Gastrocnemius medialis (tissue), 4 donors: ENCODE results near the gene SLC1A4. TPM values are rescaled to one million over a fixed set of nuclear protein-coding genes. Genes with fewer than 3 reads are reported as not detected.
A peak's percentile ranks its signal among the peaks of the same experiment; 100 is the strongest.

Source experiments
- ATAC-seq, 2 donors: fragments of 150-250 bp; one replicate each; pipeline ENCODE4 v1.9.1; 2016
- DNase-seq, 2 donors: peaks; one replicate each; pipeline ENCODE4 v3.0.0-alpha.2; 2019
- H3K27ac ChIP-seq, 4 donors: fragments of 200-600 bp; sonication (generic); 1 replicate in 1 of 4; 2 replicates in 3 of 4; pipeline ENCODE4 v1.5.1; 2016 to 2018; ENCODE audit warnings: mild to moderate bottlenecking in 2 of 4, moderate library complexity in 1 of 4
- H3K27me3 ChIP-seq, 3 donors: fragments of 200-600 bp; sonication (generic) in 2 of 3; 1 replicate in 1 of 3; 2 replicates in 2 of 3; pipeline versions ENCODE4 v1.5.1 to v1.6.0; 2016 to 2019; ENCODE audit warnings: mild to moderate bottlenecking in 1 of 3, moderate library complexity in 1 of 3
- H3K36me3 ChIP-seq, 2 donors: fragments of 200-600 bp; sonication (generic) in 1 of 2; one replicate each; pipeline ENCODE4 v1.5.1; 2017 to 2018
- H3K4me1 ChIP-seq, 2 donors: fragments of 200-600 bp; sonication (generic) in 1 of 2; one replicate each; pipeline ENCODE4 v1.5.1; 2016 to 2017; ENCODE audit warnings: mild to moderate bottlenecking in 2 of 2
- H3K4me3 ChIP-seq, 4 donors: fragments of 200-600 bp; sonication (generic) in 3 of 4; 1 replicate in 1 of 4; 2 replicates in 3 of 4; pipeline ENCODE4 v1.5.1; 2016 to 2019; ENCODE audit warnings: mild to moderate bottlenecking in 2 of 4
- H3K9me3 ChIP-seq, 3 donors: fragments of 200-600 bp; sonication (generic) in 2 of 3; 1 replicate in 1 of 3; 2 replicates in 2 of 3; pipeline ENCODE4 v1.5.1; 2016 to 2019
- POLR2A ChIP-seq, 2 donors: fragments of 450-650 bp; IDR thresholded peaks; one replicate each; pipeline ENCODE4 v1.6.1; 2017; ENCODE audit warnings: antibody characterized with exemption in 2 of 2, mild to moderate bottlenecking in 2 of 2, moderate library complexity in 2 of 2
- in situ Hi-C, 4 donors: fragments of 200-750 bp; cut with MboI; loops; one replicate each; pipeline versions ENCODE4 v1.15.0 to v1.8.0; 2017; ENCODE audit warnings: low sequenced_read_pairs in 4 of 4
- intact Hi-C: fragments of 100-400 bp; cut with DNase I; formaldehyde crosslinking; loops from one replicate; pipeline ENCODE4 v1.15.1; 2023; ENCODE audit warnings: low total_unique reads
- total RNA-seq, 4 donors: library from RNA; depleted of rRNA; stranded (reverse); fragments of >200 nt; gene quantifications; one replicate each; pipeline versions ENCODE4 v1.1.0 to v1.2.3, GENCODE V29; 2016
- TF ChIP-seq, protein P1 (sequence below), 5 experiments: fragments of 450-650 bp in 3 of 5; fragments of 200-600 bp in 2 of 5; sonication (generic) in 2 of 5; IDR thresholded peaks in 4 of 5; conservative IDR thresholded peaks in 1 of 5; 1 replicate in 4 of 5; 2 replicates in 1 of 5; pipeline ENCODE4 v1.5.1; 2016 to 2019; ENCODE audit warnings: antibody characterized with exemption in 5 of 5, mild to moderate bottlenecking in 3 of 5, moderate library complexity in 3 of 5

Gene SLC1A4
- total RNA-seq, 4 donors from 2014 or later: 5.4 to 54.1 (median 14.1) TPM

DNA sequence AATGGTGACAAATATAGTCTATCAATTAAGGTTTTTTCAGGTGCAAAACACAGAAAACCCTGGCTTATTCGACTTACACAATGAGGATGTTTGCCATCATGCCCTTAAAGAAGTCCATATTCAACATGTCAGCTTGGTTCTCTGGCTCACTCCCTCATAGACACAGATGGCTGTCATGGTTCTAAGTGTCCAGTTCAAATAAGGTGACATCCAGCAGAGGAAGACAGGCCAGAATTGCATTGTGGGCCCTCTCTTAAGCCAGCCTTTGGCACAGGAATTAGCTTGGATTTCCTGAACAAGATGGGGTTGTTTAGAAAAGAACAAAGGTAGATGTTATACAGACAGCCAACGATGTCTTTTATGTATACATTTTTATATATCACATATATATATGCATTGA lies 18.7 kb upstream of the SLC1A4 start:
- H3K36me3 ChIP-seq: no peaks in the 10 kb centered on the region
- in situ Hi-C loops: no loop called here
- peak overlapping the region in 2 of 4 donors; percentile 7 to 83 for H3K27ac ChIP-seq
- no peaks in the 10 kb centered on the region for H3K9me3 ChIP-seq
- H3K4me1 ChIP-seq: peaks cover 43 to 49% of the 10 kb centered on the region in 2 donors
- intact Hi-C loops: no loop called here
- DNase-seq (no peak), ATAC-seq (peak in 1 of 2 donors; percentile 19)
- no peak for TF ChIP-seq POLR2A (IDR thresholded peaks at IDR 0.05)
- no peaks in the 10 kb centered on the region for H3K27me3 ChIP-seq
- no peak overlapping the region for H3K4me3 ChIP-seq

DNA sequence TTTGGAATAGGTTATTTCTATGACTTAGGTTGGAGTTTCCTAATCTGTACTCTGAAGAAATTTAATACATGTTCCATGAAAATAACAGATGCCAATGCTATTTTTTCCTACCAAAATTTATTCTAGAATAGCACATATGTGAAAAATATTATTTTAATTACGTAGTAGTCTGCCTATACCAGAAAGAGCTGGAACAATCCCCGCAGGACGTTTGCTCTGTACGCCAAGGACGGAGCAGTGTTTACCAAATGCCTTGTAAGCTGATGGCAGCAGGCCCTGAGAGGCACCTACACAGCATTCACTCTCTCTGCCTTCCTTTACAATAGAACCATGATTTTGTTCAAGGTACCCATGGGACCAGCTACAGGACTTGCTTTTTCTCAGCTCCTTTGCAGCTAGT lies 16.8 kb upstream of the SLC1A4 start:
- TF ChIP-seq, protein P1, sequence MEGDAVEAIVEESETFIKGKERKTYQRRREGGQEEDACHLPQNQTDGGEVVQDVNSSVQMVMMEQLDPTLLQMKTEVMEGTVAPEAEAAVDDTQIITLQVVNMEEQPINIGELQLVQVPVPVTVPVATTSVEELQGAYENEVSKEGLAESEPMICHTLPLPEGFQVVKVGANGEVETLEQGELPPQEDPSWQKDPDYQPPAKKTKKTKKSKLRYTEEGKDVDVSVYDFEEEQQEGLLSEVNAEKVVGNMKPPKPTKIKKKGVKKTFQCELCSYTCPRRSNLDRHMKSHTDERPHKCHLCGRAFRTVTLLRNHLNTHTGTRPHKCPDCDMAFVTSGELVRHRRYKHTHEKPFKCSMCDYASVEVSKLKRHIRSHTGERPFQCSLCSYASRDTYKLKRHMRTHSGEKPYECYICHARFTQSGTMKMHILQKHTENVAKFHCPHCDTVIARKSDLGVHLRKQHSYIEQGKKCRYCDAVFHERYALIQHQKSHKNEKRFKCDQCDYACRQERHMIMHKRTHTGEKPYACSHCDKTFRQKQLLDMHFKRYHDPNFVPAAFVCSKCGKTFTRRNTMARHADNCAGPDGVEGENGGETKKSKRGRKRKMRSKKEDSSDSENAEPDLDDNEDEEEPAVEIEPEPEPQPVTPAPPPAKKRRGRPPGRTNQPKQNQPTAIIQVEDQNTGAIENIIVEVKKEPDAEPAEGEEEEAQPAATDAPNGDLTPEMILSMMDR (IDR thresholded peaks at IDR 0.05 in 4 of 5, conservative IDR thresholded peaks at IDR 0.05 in 1 of 5): no peak
- no peak for TF ChIP-seq POLR2A (IDR thresholded peaks at IDR 0.05)
- intact Hi-C loops: no loop called here

DNA sequence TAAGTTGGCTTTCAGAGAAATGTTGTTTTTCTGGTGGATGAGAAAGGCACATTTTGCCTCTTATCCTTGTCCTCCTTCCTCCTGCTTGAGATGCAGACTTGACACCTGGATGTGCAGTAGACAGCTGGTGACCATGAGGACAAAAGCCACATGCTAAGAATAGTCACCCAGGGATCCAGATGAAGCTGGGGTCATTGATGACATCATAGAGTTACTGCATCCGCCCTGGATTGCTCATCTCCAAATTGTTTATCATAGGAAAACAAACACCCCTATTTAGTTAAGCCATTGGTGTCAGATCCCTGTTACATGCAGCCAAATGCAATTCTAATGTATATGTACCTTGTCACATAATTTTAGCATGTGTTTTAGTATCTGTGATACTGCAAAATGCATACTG lies 16.3 kb upstream of the SLC1A4 start:
- Histone ChIP-seq H3K27ac (peak overlapping the region; percentile 81 to 85 (median 84)), H3K4me3 (no peak overlapping the region), H3K36me3 (no peaks in the 10 kb centered on the region), H3K27me3 (no peaks in the 10 kb centered on the region), H3K4me1 (peaks cover 49 to 56% of the 10 kb centered on the region in 2 donors), H3K9me3 (no peaks in the 10 kb centered on the region)
- DNase-seq: peak in 1 of 2 donors; percentile 48
- peak in 1 of 2 donors; percentile 23 for ATAC-seq
- no peak for TF ChIP-seq POLR2A (IDR thresholded peaks at IDR 0.05)
- TF ChIP-seq, protein P1 (IDR thresholded peaks at IDR 0.05 in 4 of 5, conservative IDR thresholded peaks at IDR 0.05 in 1 of 5): no peak
- in situ Hi-C loops (no loop called here), intact Hi-C loops (no loop called here)

More for the DNA sequence above, 16.8 kb upstream of the SLC1A4 start:
- ATAC-seq (no peak), DNase-seq (no peak)
- H3K27ac ChIP-seq: peak overlapping the region; percentile 81 to 85 (median 84)
- peaks cover 49 to 56% of the 10 kb centered on the region in 2 donors for H3K4me1 ChIP-seq
- no peaks in the 10 kb centered on the region for H3K36me3 ChIP-seq
- no peak overlapping the region for H3K4me3 ChIP-seq
- H3K27me3 ChIP-seq: no peaks in the 10 kb centered on the region
- in situ Hi-C loops: no loop called here
- H3K9me3 ChIP-seq: no peaks in the 10 kb centered on the region

GRCh38 chr2:64975232-64975821 lies 13.9 kb upstream of the SLC1A4 start:
- Histone ChIP-seq H3K4me1 (peaks cover 48 to 58% of the 10 kb centered on the region in 2 donors), H3K9me3 (no peaks in the 10 kb centered on the region), H3K4me3 (no peak overlapping the region), H3K27ac (peak overlapping the region; percentile 81 to 85 (median 84)), H3K27me3 (no peaks in the 10 kb centered on the region), H3K36me3 (no peaks in the 10 kb centered on the region)
- ATAC-seq: peak; percentile 92
- peak; percentile 79 to 92 for DNase-seq
- in situ Hi-C loops (no loop called here), intact Hi-C loops (loop anchor here (1.0 kb wide), 2 partner anchors 13 to 32 kb away; no protein-coding TSS in a partner anchor)
- TF ChIP-seq, protein P1 (IDR thresholded peaks at IDR 0.05 in 4 of 5, conservative IDR thresholded peaks at IDR 0.05 in 1 of 5): no peak
- no peak for TF ChIP-seq POLR2A (IDR thresholded peaks at IDR 0.05)

- Histone ChIP-seq H3K4me3 (no peak overlapping the region), H3K27me3 (no peaks in the 10 kb centered on the region), H3K27ac (peak overlapping the region; percentile 81 to 85 (median 84)), H3K36me3 (no peaks in the 10 kb centered on the region), H3K9me3 (no peaks in the 10 kb centered on the region), H3K4me1 (peaks cover 41 to 51% of the 10 kb centered on the region in 2 donors)
- ATAC-seq (peak in 1 of 2 donors; percentile 2), DNase-seq (no peak)
- in situ Hi-C loops (no loop called here), intact Hi-C loops (no loop called here)
- TF ChIP-seq POLR2A (IDR thresholded peaks at IDR 0.05): no peak
- TF ChIP-seq, protein P1 (IDR thresholded peaks at IDR 0.05 in 4 of 5, conservative IDR thresholded peaks at IDR 0.05 in 1 of 5): no peak
These were observed 12.9 kb upstream of the SLC1A4 start for GRCh38 chr2:64976276-64976675.
